Osteocyte (in vitro differentiated cells): ENCODE measurements around the gene ATG4A. TPM values are rescaled to one million over a fixed set of nuclear protein-coding genes. Genes with fewer than 3 reads are reported as not detected.

ENCODE experiments used
- DNase-seq: peaks from one replicate; pipeline ENCODE4 v3.0.0; 2021; ENCODE audit warnings: mixed read lengths; ENCODE audit not compliant: unreplicated experiment; ENCODE audit errors: extremely low spot score
- H3K27ac Mint-ChIP-seq: one replicate; pipeline ENCODE4 v1.8.0; 2021; ENCODE audit warnings: mild to moderate bottlenecking, mixed read lengths; ENCODE audit not compliant: unreplicated experiment
- H3K27me3 Mint-ChIP-seq: one replicate; pipeline ENCODE4 v1.8.0; 2021; ENCODE audit warnings: mixed read lengths; ENCODE audit not compliant: unreplicated experiment
- H3K36me3 Mint-ChIP-seq: one replicate; pipeline ENCODE4 v1.8.0; 2021; ENCODE audit warnings: mixed read lengths; ENCODE audit not compliant: unreplicated experiment
- H3K4me1 Mint-ChIP-seq: one replicate; pipeline ENCODE4 v1.8.0; 2021; ENCODE audit warnings: mixed read lengths; ENCODE audit not compliant: unreplicated experiment
- H3K4me3 Mint-ChIP-seq: one replicate; pipeline ENCODE4 v1.8.0; 2021; ENCODE audit warnings: mild to moderate bottlenecking, moderate library complexity, mixed read lengths; ENCODE audit not compliant: unreplicated experiment
- H3K9me3 Mint-ChIP-seq: one replicate; pipeline ENCODE4 v1.8.0; 2021; ENCODE audit warnings: mixed read lengths; ENCODE audit not compliant: unreplicated experiment
- CTCF ChIP-seq: fragments of 200-600 bp; sonication (generic); IDR thresholded peaks from 2 replicates; pipeline ENCODE4 v1.5.0; 2021; ENCODE audit warnings: antibody characterized with exemption, mild to moderate bottlenecking, moderate library complexity
- total RNA-seq: library from RNA; stranded (reverse); gene quantifications from 2 replicates; pipeline ENCODE4 v1.2.1, GENCODE V29; 2021

The ATG4A gene
- total RNA-seq, 1 donor from 2014 or later: 14.2 TPM

GRCh38 chrX:108169768-108170167 is 78.2 kb downstream of the ATG4A start:
- Mint-ChIP-seq H3K9me3 (no peaks in the 10 kb centered on the region), H3K36me3 (peaks cover 8% of the 10 kb centered on the region), H3K27me3 (no peaks in the 10 kb centered on the region), H3K4me3 (no peak overlapping the region), H3K4me1 (peaks cover 10% of the 10 kb centered on the region), H3K27ac (no peak overlapping the region)
- TF ChIP-seq CTCF: no peak
- DNase-seq: no peak

- H3K27ac Mint-ChIP-seq: no peak overlapping the region
- no peak for TF ChIP-seq CTCF
Observed at GRCh38 chrX:108171671-108172070, 80.1 kb downstream of the ATG4A start.

GRCh38 chrX:108173874-108174273 is 82.3 kb downstream of the ATG4A start:
- DNase-seq: no peak
- peaks cover 16% of the 10 kb centered on the region for H3K36me3 Mint-ChIP-seq
- no peak for TF ChIP-seq CTCF
- no peaks in the 10 kb centered on the region for H3K9me3 Mint-ChIP-seq
- no peak overlapping the region for H3K4me3 Mint-ChIP-seq
- no peaks in the 10 kb centered on the region for H3K27me3 Mint-ChIP-seq
- H3K27ac Mint-ChIP-seq: no peak overlapping the region
- peaks cover 6% of the 10 kb centered on the region for H3K4me1 Mint-ChIP-seq

More at GRCh38 chrX:108171671-108172070, 80.1 kb downstream of the ATG4A start:
- Mint-ChIP-seq H3K4me1 (peaks cover 10% of the 10 kb centered on the region), H3K27me3 (no peaks in the 10 kb centered on the region), H3K9me3 (no peaks in the 10 kb centered on the region), H3K36me3 (peaks cover 10% of the 10 kb centered on the region), H3K4me3 (no peak overlapping the region)
- DNase-seq: no peak

GRCh38 chrX:108177351-108178142 is 86.0 kb downstream of the ATG4A start:
- Mint-ChIP-seq H3K27ac (no peak overlapping the region), H3K36me3 (peaks cover 8% of the 10 kb centered on the region), H3K27me3 (no peaks in the 10 kb centered on the region), H3K4me1 (peaks cover 6% of the 10 kb centered on the region), H3K4me3 (no peak overlapping the region), H3K9me3 (no peaks in the 10 kb centered on the region)
- no peak for TF ChIP-seq CTCF
- no peak for DNase-seq

- Mint-ChIP-seq H3K9me3 (no peaks in the 10 kb centered on the region), H3K36me3 (peaks cover 8% of the 10 kb centered on the region), H3K27me3 (no peaks in the 10 kb centered on the region), H3K4me1 (peaks cover 6% of the 10 kb centered on the region), H3K27ac (no peak overlapping the region), H3K4me3 (no peak overlapping the region)
- no peak for DNase-seq
- no peak for TF ChIP-seq CTCF
Observed at GRCh38 chrX:108178143-108178498, 86.5 kb downstream of the ATG4A start.
